ENCODE data around the gene TMEM143.
A peak's percentile ranks its signal among the peaks of the same experiment; 100 is the strongest.
"Not testable (repeated sequence)": the region's sequence is repeated elsewhere in the genome, so short reads cannot be mapped to it uniquely, and the experiment has no call there.

TMEM143 gene

GRCh38 chr19:48395170-48395455, 31.4 kb upstream of the TMEM143 start:
- H3K27ac ChIP-seq: no peak overlapping the region
- no peak for TF ChIP-seq CTCF (conservative IDR thresholded peaks at IDR 0.05; ENCODE audit: low read depth)
- ChIA-PET POLR2A (ENCODE audit: low non-redundant PET) (interaction anchor here (0.6 to 1.0 kb wide), 2 partner anchors 73 to 186 kb away, joined by 3 to 13 read pairs; a partner anchor contains a TSS), CTCF (no interaction called here)
- DNase-seq (ENCODE audit: low spot score): no peak

- DNase-seq (ENCODE audit: low spot score): no peak
- TF ChIP-seq CTCF (conservative IDR thresholded peaks at IDR 0.05; ENCODE audit: low read depth): no peak
- POLR2A ChIA-PET (ENCODE audit: low non-redundant PET): no interaction called here
- H3K27ac ChIP-seq: no peak overlapping the region
- CTCF ChIA-PET: no interaction called here
Measured at GRCh38 chr19:48394331-48395169, 30.8 kb upstream of the TMEM143 start.

GRCh38 chr19:48393559-48394330, 30.0 kb upstream of the TMEM143 start, which contains the start of gene GRIN2D:
Gene GRIN2D (plus strand): TSS chr19:48393668. CDS start chr19:48398393, 4,725 bp downstream.
- CTCF ChIA-PET: no interaction called here
- POLR2A ChIA-PET (ENCODE audit: low non-redundant PET): no interaction called here
- H3K27ac ChIP-seq: peak within 1 kb of the TSS; percentile 30; the same call in 1 of the 2 replicates
- DNase-seq (ENCODE audit: low spot score): no peak
- TF ChIP-seq CTCF (conservative IDR thresholded peaks at IDR 0.05; ENCODE audit: low read depth): no peak

GRCh38 chr19:48392860-48393558, 29.3 kb upstream of the TMEM143 start:
- CTCF ChIA-PET: no interaction called here
- DNase-seq (ENCODE audit: low spot score): no peak
- POLR2A ChIA-PET (ENCODE audit: low non-redundant PET): no interaction called here
- peak overlapping the region; percentile 30; the same call in 1 of the 2 replicates for H3K27ac ChIP-seq
- TF ChIP-seq CTCF (conservative IDR thresholded peaks at IDR 0.05; ENCODE audit: low read depth): no peak

GRCh38 chr19:48392006-48392344, 28.2 kb upstream of the TMEM143 start:
- DNase-seq (ENCODE audit: low spot score): not testable (repeated sequence)
- ChIA-PET POLR2A (ENCODE audit: low non-redundant PET) (interaction anchor here (0.6 kb wide), 1 partner anchor 28 kb away, joined by 5 read pairs; the partner anchor contains the start of genes SYNGR4 and TMEM143), CTCF (interaction anchor here (0.5 to 2.1 kb wide), 7 partner anchors 9 to 145 kb away, joined by 3 to 13 read pairs (median 5); partner anchors contain the start of genes SYNGR4 and TMEM143)
- peak overlapping the region; percentile 84 for H3K27ac ChIP-seq

- peak; percentile 81 for DNase-seq (ENCODE audit: low spot score)
- CTCF ChIA-PET: interaction anchor here (0.5 to 2.1 kb wide), 14 partner anchors 8 to 224 kb away, joined by 3 to 13 read pairs (median 4); partner anchors contain the start of genes FAM83E, SYNGR4 and TMEM143
- peak within 1 kb of the TSS; percentile 84 for H3K27ac ChIP-seq
- TF ChIP-seq CTCF (conservative IDR thresholded peaks at IDR 0.05; ENCODE audit: low read depth): peak; percentile 92
- POLR2A ChIA-PET (ENCODE audit: low non-redundant PET): interaction anchor here (0.6 kb wide), 2 partner anchors 27 to 28 kb away, joined by 3 to 5 read pairs; partner anchors contain the start of genes SYNGR4 and TMEM143
Measured at GRCh38 chr19:48391100-48392005, 27.6 kb upstream of the TMEM143 start, which contains the start of gene KDELR1. Gene KDELR1 (minus strand): TSS chr19:48391551. CDS start chr19:48391358, 193 bp downstream.

All from RWPE1 (cell line).